Measurements from ENCODE around the gene JUNB. TPM values are rescaled to one million over a fixed set of nuclear protein-coding genes. Genes with fewer than 3 reads are reported as not detected.
A peak's percentile ranks its signal among the peaks of the same experiment; 100 is the strongest.

The JUNB gene
- total and polyA plus RNA-seq, 2 of the 13 experiments (the other 11 are each of a cell fraction or from before 2014, with no cell fraction given) = 7.7 to 8.2 TPM

DNA sequence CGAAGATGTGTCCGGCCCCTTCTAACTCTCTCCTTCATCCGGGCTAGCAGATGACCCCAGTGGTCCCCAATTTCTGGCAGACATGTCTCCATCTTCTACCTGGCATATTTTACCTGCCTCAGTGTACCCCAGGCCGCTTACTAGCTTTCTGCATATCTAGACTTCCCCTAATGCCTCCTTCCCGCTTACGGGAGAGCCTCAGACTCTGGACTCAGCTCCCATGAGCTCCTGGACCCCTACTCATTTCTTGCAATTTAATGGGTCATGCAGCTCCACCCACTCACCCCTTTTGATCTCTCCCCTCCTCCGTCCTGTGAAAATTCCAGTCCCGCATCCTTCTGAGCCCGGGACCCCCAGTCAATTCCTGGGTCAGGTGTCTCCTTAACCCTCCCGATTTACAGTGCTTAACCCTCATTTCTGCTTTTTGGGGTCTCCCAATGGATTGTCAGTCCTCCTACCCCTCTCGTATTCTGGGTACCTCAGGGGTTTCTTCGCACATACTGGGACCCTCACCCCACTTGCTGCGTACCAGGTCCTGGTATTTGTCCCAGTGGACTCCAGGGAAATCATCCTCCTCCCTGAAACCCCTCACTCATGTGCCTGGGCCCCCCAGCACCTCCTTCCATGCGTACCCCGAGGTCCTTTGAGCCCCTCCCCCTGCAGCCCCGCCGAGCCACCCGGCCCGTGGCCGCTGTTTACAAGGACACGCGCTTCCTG lies 500 bp upstream of the JUNB start (continued):
- no peak for TF ChIP-seq ZKSCAN1 (IDR thresholded peaks at IDR 0.05; ENCODE audit: low read length)
- TF ChIP-seq, protein P1, sequence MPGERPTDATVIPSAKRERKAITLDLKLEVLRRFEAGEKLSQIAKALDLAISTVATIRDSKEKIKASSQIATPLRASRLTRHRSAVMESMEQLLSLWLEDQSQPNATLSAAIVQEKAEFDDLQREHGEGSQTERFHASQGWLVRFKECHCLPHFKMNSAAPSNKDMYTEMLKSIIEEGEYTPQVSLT (CRISPR knock-in tag; IDR thresholded peaks at IDR 0.05; ENCODE audit: borderline replicate concordance, low read depth) = no peak
- no peak for TF ChIP-seq ZNF619 (CRISPR knock-in tag; IDR thresholded peaks at IDR 0.05)
- no peak for TF ChIP-seq MED1 (CRISPR knock-in tag; IDR thresholded peaks at IDR 0.05)
- TF ChIP-seq, protein P2, sequence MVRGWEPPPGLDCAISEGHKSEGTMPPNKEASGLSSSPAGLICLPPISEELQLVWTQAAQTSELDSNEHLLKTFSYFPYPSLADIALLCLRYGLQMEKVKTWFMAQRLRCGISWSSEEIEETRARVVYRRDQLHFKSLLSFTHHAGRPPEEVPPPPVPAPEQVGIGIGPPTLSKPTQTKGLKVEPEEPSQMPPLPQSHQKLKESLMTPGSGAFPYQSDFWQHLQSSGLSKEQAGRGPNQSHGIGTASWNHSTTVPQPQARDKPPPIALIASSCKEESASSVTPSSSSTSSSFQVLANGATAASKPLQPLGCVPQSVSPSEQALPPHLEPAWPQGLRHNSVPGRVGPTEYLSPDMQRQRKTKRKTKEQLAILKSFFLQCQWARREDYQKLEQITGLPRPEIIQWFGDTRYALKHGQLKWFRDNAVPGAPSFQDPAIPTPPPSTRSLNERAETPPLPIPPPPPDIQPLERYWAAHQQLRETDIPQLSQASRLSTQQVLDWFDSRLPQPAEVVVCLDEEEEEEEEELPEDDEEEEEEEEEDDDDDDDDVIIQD (CRISPR knock-in tag; IDR thresholded peaks at IDR 0.05; ENCODE audit: low read depth) = no peak
- no peak for TF ChIP-seq ZBTB1 (CRISPR knock-in tag; IDR thresholded peaks at IDR 0.05; ENCODE audit: borderline replicate concordance)
- no peak for TF ChIP-seq HNF4A (CRISPR knock-in tag; IDR thresholded peaks at IDR 0.05)
- TF ChIP-seq, protein P3, sequence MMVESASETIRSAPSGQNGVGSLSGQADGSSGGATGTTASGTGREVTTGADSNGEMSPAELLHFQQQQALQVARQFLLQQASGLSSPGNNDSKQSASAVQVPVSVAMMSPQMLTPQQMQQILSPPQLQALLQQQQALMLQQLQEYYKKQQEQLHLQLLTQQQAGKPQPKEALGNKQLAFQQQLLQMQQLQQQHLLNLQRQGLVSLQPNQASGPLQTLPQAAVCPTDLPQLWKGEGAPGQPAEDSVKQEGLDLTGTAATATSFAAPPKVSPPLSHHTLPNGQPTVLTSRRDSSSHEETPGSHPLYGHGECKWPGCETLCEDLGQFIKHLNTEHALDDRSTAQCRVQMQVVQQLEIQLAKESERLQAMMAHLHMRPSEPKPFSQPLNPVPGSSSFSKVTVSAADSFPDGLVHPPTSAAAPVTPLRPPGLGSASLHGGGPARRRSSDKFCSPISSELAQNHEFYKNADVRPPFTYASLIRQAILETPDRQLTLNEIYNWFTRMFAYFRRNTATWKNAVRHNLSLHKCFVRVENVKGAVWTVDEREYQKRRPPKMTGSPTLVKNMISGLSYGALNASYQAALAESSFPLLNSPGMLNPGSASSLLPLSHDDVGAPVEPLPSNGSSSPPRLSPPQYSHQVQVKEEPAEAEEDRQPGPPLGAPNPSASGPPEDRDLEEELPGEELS (CRISPR knock-in tag; IDR thresholded peaks at IDR 0.05) = 0 out of 2 replicates have a peak, but pooled peaks have one; percentile 92
- TF ChIP-seq, protein P4, sequence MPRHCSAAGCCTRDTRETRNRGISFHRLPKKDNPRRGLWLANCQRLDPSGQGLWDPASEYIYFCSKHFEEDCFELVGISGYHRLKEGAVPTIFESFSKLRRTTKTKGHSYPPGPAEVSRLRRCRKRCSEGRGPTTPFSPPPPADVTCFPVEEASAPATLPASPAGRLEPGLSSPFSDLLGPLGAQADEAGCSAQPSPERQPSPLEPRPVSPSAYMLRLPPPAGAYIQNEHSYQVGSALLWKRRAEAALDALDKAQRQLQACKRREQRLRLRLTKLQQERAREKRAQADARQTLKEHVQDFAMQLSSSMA (CRISPR knock-in tag; IDR thresholded peaks at IDR 0.05) = no peak
- no peak for TF ChIP-seq ZC3H13 (CRISPR knock-in tag; IDR thresholded peaks at IDR 0.05)
- no peak for TF ChIP-seq ZFY (CRISPR knock-in tag; IDR thresholded peaks at IDR 0.05)
- TF ChIP-seq IRF2 (CRISPR knock-in tag; IDR thresholded peaks at IDR 0.05) = no peak
- TF ChIP-seq RAD21 (CRISPR knock-in tag; IDR thresholded peaks at IDR 0.05) = no peak
- TF ChIP-seq TEAD2 (CRISPR knock-in tag; IDR thresholded peaks at IDR 0.05) = no peak
- no peak for TF ChIP-seq ZBTB26 (CRISPR knock-in tag; IDR thresholded peaks at IDR 0.05; ENCODE audit: borderline replicate concordance)
- no peak for TF ChIP-seq ZNF770 (CRISPR knock-in tag; IDR thresholded peaks at IDR 0.05)
- no peak for TF ChIP-seq ZNF782 (CRISPR knock-in tag; IDR thresholded peaks at IDR 0.05; ENCODE audit: borderline replicate concordance)
- no peak for TF ChIP-seq ATF1 (CRISPR knock-in tag; IDR thresholded peaks at IDR 0.05)
- no peak for TF ChIP-seq ZNF33B (CRISPR knock-in tag; IDR thresholded peaks at IDR 0.05)
- no peak for TF ChIP-seq IKZF5 (CRISPR knock-in tag; IDR thresholded peaks at IDR 0.05)
- TF ChIP-seq, protein P5, sequence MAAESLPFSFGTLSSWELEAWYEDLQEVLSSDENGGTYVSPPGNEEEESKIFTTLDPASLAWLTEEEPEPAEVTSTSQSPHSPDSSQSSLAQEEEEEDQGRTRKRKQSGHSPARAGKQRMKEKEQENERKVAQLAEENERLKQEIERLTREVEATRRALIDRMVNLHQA (CRISPR knock-in tag; IDR thresholded peaks at IDR 0.05) = no peak

All from HepG2 (cell line).